Uterus (tissue), 2 donors: ENCODE results near the gene CHRNE.

Source experiments
- CTCF ChIP-seq, 4 experiments: fragments of 200-600 bp in 2 of 4; fragments of 450-650 bp in 2 of 4; sonication (generic) in 2 of 4; IDR thresholded peaks; one replicate each; pipeline ENCODE4 v1.5.1; 2016 to 2019; ENCODE audit warnings: antibody characterized with exemption in 4 of 4, mild to moderate bottlenecking in 2 of 4, moderate library complexity in 1 of 4
- POLR2A ChIP-seq, 2 donors: fragments of 450-650 bp; IDR thresholded peaks; one replicate each; pipeline ENCODE4 v1.6.1; 2016; ENCODE audit warnings: antibody characterized with exemption in 2 of 2, mild to moderate bottlenecking in 1 of 2, moderate library complexity in 1 of 2

DNA sequence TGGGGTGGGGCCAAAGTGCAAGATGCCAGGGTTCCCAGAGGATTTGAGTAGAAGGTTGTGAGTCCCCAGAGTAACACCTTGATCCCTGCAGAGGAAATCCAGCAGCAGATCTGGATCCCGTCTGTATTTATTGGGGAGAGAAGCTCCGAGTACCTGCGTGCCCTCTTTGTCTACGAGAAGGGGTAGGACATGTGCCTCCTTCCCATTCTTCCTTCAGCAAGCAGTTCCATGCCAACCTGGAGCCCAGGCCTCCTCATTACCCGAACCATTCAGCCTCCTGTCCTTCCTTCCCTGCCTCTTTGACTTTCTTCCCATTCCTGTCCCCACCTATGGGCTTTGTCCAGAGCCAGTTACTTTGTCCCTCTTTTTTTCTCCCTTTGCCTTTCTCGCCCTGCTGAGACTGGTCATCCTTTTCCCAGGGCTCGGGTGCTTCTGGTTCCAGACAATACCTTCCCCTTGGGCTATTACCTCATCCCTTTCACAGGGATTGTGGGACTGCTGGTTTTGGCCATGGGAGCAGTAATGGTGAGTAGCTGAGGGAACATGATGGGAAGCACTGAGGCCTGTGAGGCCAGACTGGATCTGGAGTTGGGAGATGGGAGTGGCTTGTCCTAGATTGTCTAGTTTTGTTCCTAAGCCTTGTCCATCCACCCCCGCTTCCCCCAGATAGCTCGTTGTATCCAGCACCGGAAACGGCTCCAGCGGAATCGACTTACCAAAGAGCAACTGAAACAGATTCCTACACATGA is 40.0 kb upstream of the CHRNE start:
- TF ChIP-seq CTCF (IDR thresholded peaks at IDR 0.05) (no peak), POLR2A (IDR thresholded peaks at IDR 0.05) (no peak)
